MCF 10A (cell line): ENCODE results near the gene KCNJ1. TPM values are rescaled to one million over a fixed set of nuclear protein-coding genes. Genes with fewer than 3 reads are reported as not detected.

Source experiments
- BruUV-seq: library from RNA; stranded (reverse); fragments of 400-500 nt; replicated peaks from 2 replicates; lab custom pipeline; 2021; lab: Mats Ljungman, UMichigan
- CTCF ChIA-PET: fragments of 300-600 bp; sonication (Branson Sonifier 250); formaldehyde crosslinking; extraction: SDS; loops from one replicate; lab custom pipeline; 2021; ENCODE audit warnings: antibody characterized with exemption, inconsistent platforms; lab: Yijun Ruan, JAX
- POLR2A ChIA-PET: fragments of 300-600, 350-650 bp; sonication (Branson Sonifier 250); formaldehyde crosslinking; extraction: SDS; loops from one replicate; lab custom pipeline; 2020; ENCODE audit warnings: antibody characterized with exemption, inconsistent platforms; lab: Yijun Ruan, JAX
- DNase-seq: peaks from one replicate; pipeline ENCODE4 v3.0.0-alpha.2; 2018; ENCODE audit not compliant: unreplicated experiment
- H3K27ac Mint-ChIP-seq: one replicate; pipeline ENCODE4 v1.8.0; 2022; ENCODE audit warnings: mild to moderate bottlenecking, low read depth, mixed read lengths; ENCODE audit not compliant: unreplicated experiment
- H3K27me3 Mint-ChIP-seq: one replicate; pipeline ENCODE4 v1.8.0; 2022; ENCODE audit warnings: mixed read lengths; ENCODE audit not compliant: insufficient read depth, unreplicated experiment
- H3K36me3 Mint-ChIP-seq: one replicate; pipeline ENCODE4 v1.8.0; 2022; ENCODE audit warnings: mild to moderate bottlenecking, moderate library complexity, mixed read lengths; ENCODE audit not compliant: insufficient read depth, unreplicated experiment
- H3K4me1 Mint-ChIP-seq: one replicate; pipeline ENCODE4 v1.8.0; 2022; ENCODE audit warnings: mixed read lengths; ENCODE audit not compliant: insufficient read depth, unreplicated experiment
- H3K4me3 Mint-ChIP-seq: one replicate; pipeline ENCODE4 v1.8.0; 2022; ENCODE audit warnings: mild to moderate bottlenecking, moderate library complexity, mixed read lengths; ENCODE audit not compliant: unreplicated experiment
- H3K9me3 Mint-ChIP-seq: one replicate; pipeline ENCODE4 v1.8.0; 2022; ENCODE audit warnings: mixed read lengths; ENCODE audit not compliant: unreplicated experiment
- CTCF ChIP-seq: fragments of 200-600 bp; IDR thresholded peaks from one replicate; pipeline ENCODE4 v1.8.0; 2022; ENCODE audit warnings: antibody characterized with exemption, mild to moderate bottlenecking; ENCODE audit not compliant: unreplicated experiment
- intact Hi-C: fragments of 100-400 bp; cut with micrococcal nuclease; formaldehyde crosslinking; loops from 2 replicates; pipeline ENCODE4 v1.14.1; 2022
- total RNA-seq: library from RNA; stranded (reverse); gene quantifications from 2 replicates; pipeline ENCODE4 v1.2.3, GENCODE V29; 2022

KCNJ1 gene
- total RNA-seq, 1 experiment from 2014 or later: not detected

DNA sequence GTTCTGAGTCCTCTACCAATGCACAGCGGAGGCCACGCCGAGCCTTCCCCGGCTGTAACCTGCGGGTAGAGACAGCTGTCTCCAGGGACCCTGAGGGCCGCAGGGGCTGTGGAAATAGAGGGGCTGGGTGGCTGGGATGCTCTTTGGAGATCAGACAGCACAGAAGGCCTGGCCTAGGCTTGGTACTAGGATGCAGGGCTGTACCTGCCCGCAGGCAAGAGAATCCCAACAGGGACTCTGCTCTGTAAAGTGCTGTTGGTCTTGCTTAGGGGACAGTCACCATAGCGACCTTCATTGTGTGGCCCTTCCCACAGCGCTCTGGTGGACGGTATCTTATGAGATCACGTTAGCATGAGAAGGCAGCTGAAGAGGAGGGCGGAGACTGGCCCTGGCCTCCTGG is 12.7 kb upstream of the KCNJ1 start:
- no peaks in the 10 kb centered on the region for H3K4me1 Mint-ChIP-seq
- no TSS peak for BruUV-seq
- no peak overlapping the region for H3K27ac Mint-ChIP-seq
- no peaks in the 10 kb centered on the region for H3K9me3 Mint-ChIP-seq
- H3K4me3 Mint-ChIP-seq: no peak overlapping the region
- no peak for DNase-seq
- ChIA-PET POLR2A (no interaction called here), CTCF (interaction anchor here (1.2 to 5.0 kb wide), 3 partner anchors 9 to 77 kb away, joined by 3 to 58 read pairs (median 9); no protein-coding TSS in a partner anchor)
- intact Hi-C loops: loop anchor here (10.0 kb wide), 2 partner anchors 485 to 875 kb away; no protein-coding TSS in a partner anchor
- H3K27me3 Mint-ChIP-seq: peaks cover 22% of the 10 kb centered on the region
- TF ChIP-seq CTCF: no peak
- peaks cover 6% of the 10 kb centered on the region for H3K36me3 Mint-ChIP-seq

DNA sequence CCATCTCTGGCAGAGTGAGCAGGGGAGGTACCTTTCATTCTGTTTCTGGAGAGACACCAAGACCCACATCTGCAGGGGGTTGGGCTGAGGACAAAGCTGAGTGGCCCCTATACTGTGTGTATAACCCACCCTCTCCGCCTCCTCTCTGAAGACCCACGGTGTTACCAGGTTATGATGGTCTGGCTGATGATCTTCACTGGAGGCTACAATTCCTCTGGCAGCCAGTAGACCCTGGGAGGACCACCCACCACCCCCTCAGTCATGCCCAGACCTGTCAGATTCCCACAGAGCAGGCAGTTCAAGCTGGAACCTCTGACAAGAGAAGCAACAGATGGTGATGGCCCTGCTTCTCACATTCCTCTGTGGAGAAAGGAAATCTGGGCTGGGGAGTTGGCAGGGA is 11.4 kb upstream of the KCNJ1 start:
- Mint-ChIP-seq H3K4me1 (no peaks in the 10 kb centered on the region), H3K36me3 (peaks cover 6% of the 10 kb centered on the region), H3K4me3 (no peak overlapping the region), H3K27ac (no peak overlapping the region), H3K9me3 (no peaks in the 10 kb centered on the region), H3K27me3 (peaks cover 27% of the 10 kb centered on the region)
- DNase-seq: no peak
- TF ChIP-seq CTCF: no peak
- CTCF ChIA-PET: interaction anchor here (0.6 to 5.0 kb wide), 3 partner anchors 62 to 1035 kb away, joined by 3 to 58 read pairs (median 3); no protein-coding TSS in a partner anchor
- POLR2A ChIA-PET: no interaction called here
- BruUV-seq: no TSS peak
- intact Hi-C loops: no loop called here

DNA sequence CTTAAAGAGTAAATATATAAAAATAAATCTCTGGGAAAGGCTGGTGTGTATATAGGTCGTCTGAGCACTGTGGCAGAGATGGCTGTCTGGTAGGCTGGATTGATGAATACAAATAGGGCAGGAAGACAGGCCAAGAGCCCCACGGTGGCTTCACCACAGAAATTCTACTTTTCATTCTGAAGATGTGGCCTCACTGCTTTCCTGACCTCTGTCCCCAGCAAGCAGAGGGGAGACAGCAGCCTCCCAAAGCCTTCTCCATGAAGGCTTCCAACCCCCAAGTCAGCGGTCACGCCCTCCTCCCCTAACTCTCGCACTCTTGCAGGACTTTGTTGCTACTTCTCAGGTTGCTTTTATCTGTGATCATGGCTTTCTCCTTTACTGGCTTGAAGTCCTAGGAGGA is 10.6 kb upstream of the KCNJ1 start:
- Mint-ChIP-seq H3K27ac (no peak overlapping the region), H3K9me3 (no peaks in the 10 kb centered on the region), H3K4me1 (no peaks in the 10 kb centered on the region), H3K4me3 (no peak overlapping the region), H3K27me3 (peaks cover 19% of the 10 kb centered on the region), H3K36me3 (peaks cover 6% of the 10 kb centered on the region)
- intact Hi-C loops: no loop called here
- BruUV-seq: no TSS peak
- CTCF ChIA-PET: interaction anchor here (1.7 to 5.0 kb wide), 2 partner anchors 8 to 79 kb away, joined by 5 to 58 read pairs; no protein-coding TSS in a partner anchor
- no peak for DNase-seq
- TF ChIP-seq CTCF: no peak
- POLR2A ChIA-PET: no interaction called here

GRCh38 chr11:128876133-128876650 is 9.1 kb upstream of the KCNJ1 start:
- Mint-ChIP-seq H3K27ac (no peak overlapping the region), H3K36me3 (peaks cover 6% of the 10 kb centered on the region), H3K9me3 (no peaks in the 10 kb centered on the region), H3K4me1 (no peaks in the 10 kb centered on the region), H3K4me3 (no peak overlapping the region), H3K27me3 (peaks cover 12% of the 10 kb centered on the region)
- intact Hi-C loops: no loop called here
- POLR2A ChIA-PET: interaction anchor here (0.5 kb wide), 1 partner anchor 344 kb away, joined by 3 read pairs; no protein-coding TSS in a partner anchor
- DNase-seq: no peak
- CTCF ChIA-PET: interaction anchor here (1.7 to 2.8 kb wide), 2 partner anchors 9 to 10 kb away, joined by 5 to 21 read pairs; no protein-coding TSS in a partner anchor
- BruUV-seq: no TSS peak
- no peak for TF ChIP-seq CTCF
